HK-2 (cell line): ENCODE data around the gene CAMK1D.

Experiments used
- DNase-seq: peaks from one replicate; pipeline ENCODE4 v3.0.0-alpha.2; 2018; ENCODE audit not compliant: unreplicated experiment

The CAMK1D gene

DNA sequence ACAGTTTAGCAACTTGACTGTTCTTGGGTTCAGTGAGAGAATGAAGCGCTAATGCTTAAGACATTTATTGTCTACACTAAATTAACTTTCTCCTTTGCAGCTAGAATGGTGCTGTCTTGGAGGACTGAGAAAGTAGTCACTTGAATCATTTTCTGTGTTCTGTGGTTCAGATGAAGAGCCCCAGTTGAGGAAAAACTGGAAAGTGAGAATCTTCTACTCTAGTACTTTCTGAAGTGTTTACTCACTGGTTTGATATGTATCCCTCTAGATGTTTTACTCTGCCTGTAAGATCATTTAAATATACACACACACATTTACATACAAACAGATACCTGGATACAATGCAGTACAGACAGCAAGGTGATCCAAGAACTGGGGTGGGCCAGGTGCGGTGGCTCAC is 308.1 kb downstream of the CAMK1D start:
- DNase-seq, result no peak

GRCh38 chr10:12658526-12658925 is 309.2 kb downstream of the CAMK1D start:
- DNase-seq, result no peak

DNA sequence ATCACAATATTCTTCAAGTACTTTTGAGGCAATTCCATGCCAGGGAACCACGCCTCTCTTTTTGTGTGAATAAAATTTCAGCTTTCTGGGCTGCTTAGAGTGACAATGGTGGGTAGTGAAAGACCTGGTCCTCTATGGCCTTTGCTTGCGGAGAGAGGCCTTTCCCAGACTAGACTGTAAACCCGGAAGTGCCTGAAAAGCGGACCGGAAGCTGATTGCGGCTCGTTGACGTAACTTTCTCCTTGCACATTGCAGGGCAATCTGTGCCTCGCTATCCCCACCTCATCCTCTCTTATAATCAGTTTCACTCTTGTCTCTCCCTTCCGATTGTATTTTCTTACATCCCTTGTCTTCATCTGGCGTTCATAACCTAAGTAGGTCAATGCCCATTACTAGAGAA is 310.4 kb downstream of the CAMK1D start:
- DNase-seq, result no peak

- no peak for DNase-seq
Observed at GRCh38 chr10:12660812-12661211, 311.5 kb downstream of the CAMK1D start.

DNA sequence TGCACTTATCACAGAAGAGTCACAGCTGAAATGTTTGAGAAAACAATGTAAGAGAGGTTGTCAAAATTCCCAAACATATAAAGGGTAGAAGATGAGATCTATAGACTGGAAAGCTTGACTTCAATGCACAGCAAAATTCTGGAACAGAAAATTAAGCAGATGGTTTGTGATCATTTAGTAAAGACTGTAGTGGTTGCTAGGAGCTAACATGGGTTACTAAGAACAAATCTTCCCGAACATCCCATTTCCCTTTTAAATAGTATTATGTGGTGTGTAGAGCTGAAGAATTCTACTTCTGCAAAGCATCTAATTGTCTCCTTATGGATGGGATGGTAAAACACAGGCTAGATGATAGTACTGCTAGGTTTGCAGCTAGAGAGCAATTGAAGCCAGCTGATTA is 312.3 kb downstream of the CAMK1D start:
- no peak for DNase-seq

DNA sequence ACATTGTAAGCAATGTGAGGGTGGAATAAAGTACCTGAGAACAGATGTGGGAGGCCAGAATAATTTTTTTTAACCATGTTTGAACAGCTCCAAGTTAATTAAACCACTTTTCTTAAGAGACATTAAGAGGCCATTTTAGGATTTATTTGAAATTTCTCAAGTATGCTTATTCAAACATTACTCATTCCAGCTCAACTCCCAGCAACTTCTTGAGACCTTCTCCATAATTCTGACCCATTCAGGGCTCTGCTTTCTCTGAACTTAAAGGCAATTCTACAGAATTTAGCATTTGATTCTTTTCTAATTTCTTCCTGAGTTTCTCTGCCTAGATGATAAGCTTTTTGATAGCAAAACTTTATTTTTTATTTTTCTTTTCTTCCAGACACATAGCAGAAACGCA is 314.5 kb downstream of the CAMK1D start:
- DNase-seq, result no peak

DNA sequence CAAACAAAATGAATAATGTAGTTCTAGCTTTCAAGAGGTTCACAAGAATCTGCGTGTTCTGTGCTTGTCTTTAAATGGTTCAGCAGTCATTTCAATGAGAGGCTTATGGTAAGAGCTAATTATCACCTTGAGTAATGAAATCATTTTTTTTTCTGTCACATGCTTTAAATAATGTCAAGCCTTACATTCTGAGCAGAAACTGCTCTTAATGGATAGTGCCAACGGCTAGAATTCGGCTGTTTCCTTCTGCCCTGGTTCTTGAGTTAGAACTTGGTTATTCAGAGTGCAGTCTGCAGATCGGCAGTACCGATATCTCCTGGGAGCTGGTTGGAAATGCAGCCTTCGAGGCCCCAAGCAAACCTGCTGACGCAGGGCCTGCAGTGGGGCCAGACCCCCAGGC is 316.2 kb downstream of the CAMK1D start:
- DNase-seq, result no peak

GRCh38 chr10:12667052-12667451 is 317.7 kb downstream of the CAMK1D start:
- DNase-seq, result no peak

DNA sequence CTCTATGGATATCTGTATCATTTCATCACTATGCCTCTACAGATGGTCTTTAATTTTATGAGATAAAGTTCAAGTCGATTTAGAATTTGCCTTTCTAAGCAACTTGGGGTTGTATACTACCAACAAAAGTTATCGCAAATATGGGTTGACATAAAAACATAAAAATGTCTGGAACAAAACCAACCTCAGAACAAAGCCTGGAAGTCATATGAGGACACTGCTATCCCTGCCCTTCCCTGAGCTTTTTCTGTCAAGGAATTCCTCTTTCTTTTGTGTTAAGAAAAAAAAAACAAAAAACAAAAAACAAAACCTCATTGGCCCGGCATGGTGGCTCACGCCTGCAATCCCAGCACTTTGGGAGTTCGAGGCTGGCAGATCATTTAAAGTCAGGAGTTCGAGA is 319.3 kb downstream of the CAMK1D start:
- DNase-seq, result no peak

DNA sequence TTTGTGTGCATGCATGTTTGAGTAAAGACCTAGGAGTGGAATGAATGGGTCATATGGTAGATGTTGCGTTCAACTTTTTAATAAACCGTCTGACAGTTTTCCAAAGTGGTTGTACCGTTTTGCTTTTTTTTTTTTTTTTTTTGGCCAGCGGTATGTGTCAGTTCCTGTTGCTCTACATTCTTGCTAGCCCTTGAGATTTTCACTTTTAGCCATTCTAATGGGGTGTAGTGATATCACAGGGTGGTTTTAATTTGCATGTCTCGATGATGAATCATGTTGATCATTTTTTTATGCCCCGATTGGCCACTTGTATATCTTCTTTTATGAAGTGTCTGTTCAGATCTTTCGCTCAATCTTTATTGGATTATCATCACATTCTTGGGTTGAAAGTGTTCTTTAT is 320.7 kb downstream of the CAMK1D start:
- DNase-seq, result no peak

DNA sequence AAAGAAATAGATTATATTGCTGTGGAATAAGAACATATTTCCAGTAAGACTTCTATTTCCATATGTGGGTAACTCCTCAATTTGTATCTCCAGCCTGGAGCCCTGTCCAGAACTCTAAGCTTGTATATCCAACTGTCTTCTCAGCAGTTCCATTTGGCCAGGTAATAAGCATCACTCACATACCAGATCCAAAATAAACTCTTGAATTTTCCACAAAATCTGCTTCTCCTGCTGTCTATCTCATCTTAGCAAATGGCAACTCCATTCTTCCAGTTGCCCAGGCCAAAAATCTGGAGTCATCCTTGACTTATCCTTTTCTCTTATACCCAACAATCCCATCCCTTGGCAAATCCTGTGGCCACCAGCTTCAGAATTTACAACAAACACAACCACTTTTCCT is 325.8 kb downstream of the CAMK1D start:
- no peak for DNase-seq

- no peak for DNase-seq
Observed at GRCh38 chr10:12679636-12680035, 330.3 kb downstream of the CAMK1D start.

DNA sequence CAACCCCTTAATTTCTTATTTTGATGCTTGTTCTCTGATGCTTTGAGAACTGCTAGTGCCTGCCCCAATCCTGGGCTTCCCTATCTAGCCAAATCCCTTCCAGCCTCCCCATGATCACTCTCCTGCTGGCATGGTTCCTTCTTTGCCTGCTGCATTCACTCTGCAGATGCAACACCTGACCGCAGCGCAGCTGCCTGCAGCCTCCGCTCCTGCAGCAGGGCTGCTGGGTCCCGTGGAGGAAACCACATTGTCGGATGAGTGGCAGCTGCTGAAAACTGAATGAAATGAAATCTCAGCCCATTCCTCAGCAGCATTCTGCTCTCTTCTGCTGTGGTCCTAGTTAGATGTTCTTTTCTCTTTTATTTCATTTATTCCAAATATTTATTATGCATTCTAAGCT is 331.9 kb downstream of the CAMK1D start:
- no peak for DNase-seq

DNA sequence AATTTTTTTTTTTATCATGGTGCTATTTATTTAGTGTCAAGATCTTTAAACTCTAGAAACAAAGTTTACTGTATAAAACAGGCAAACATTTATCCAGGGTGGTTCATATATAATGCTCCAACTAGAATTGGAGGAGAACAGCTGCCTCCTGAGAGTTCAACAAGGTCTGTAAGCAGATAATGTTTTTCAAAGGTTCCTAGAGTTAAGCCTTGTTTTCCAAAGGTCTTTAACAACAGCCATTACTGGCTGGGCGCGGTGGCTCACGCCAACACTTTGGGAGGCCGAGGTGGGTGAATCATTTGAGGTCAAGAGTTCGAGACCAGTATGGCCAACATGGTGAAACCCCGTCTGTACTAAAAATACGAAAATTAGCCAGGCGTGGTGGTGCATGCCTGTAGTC is 335.4 kb downstream of the CAMK1D start:
- no peak for DNase-seq

GRCh38 chr10:12685261-12686058 is 336.1 kb downstream of the CAMK1D start:
- no peak for DNase-seq

DNA sequence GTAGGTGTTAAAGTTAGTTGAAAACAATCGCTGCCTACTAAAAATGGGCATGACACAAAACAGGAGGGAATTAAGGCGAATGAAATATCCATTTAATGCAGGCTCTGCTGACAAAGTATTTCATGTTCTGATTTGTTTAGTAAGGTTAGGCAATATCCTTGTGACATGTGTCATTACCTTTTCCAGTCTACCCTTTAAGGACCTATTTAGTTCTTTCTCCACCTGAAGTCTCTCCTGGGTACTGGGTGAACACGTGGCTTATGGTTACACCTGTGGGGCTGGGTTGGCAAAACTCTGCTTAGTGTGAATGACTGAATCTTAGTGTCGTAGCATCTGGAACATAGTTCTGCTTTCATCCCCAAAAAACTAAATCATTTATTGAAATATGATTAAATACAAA is 338.6 kb downstream of the CAMK1D start:
- DNase-seq, result no peak

GRCh38 chr10:12689893-12690292 is 340.5 kb downstream of the CAMK1D start:
- DNase-seq, result no peak

- DNase-seq, result no peak
Observed at GRCh38 chr10:12690525-12691126, 341.3 kb downstream of the CAMK1D start.

DNA sequence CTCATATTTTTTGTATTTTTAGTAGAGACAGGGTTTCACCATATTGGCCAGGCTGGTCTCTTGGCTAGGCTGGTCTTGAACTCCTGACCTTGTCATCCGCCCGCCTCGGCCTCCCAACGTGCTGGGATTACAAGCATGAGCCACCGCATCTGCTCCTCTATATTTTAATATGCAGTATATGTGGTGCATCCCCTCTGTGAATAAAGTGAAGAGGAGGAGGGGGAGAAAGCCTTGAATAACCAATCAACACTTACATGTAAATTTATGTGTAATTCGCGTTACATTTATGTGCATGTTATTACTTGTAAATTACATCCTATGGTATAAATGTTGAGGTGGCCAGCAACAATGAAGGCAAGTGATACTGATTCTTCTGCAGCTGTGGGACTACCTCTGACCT is 342.2 kb downstream of the CAMK1D start:
- no peak for DNase-seq

- no peak for DNase-seq
Observed at GRCh38 chr10:12697764-12698163, 348.4 kb downstream of the CAMK1D start.

GRCh38 chr10:12699258-12699700 is 349.9 kb downstream of the CAMK1D start:
- no peak for DNase-seq

- DNase-seq, result no peak
Observed at GRCh38 chr10:12699781-12700556, 350.6 kb downstream of the CAMK1D start.

- no peak for DNase-seq
Observed at GRCh38 chr10:12700557-12700874, 351.2 kb downstream of the CAMK1D start.
